ENCODE results near the gene GPR26.

- TF ChIP-seq POLR2A (IDR thresholded peaks at IDR 0.05; ENCODE audit: low read depth, low read length) (no peak), POLR2AphosphoS5 (IDR thresholded peaks at IDR 0.05; ENCODE audit: low read depth, low read length) (no peak), TAF1 (IDR thresholded peaks at IDR 0.05; ENCODE audit: borderline replicate concordance, low read depth, low read length) (no peak)
These were observed 47.9 kb upstream of the GPR26 start for GRCh38 chr10:123618224-123618623.
